ENCODE results near the gene CEBPG. TPM values are rescaled to one million over a fixed set of nuclear protein-coding genes. Genes with fewer than 3 reads are reported as not detected.

Gene CEBPG
- total RNA-seq, 4 donors from 2014 or later: 38.0 to 48.3 (median 43.1) TPM

DNA sequence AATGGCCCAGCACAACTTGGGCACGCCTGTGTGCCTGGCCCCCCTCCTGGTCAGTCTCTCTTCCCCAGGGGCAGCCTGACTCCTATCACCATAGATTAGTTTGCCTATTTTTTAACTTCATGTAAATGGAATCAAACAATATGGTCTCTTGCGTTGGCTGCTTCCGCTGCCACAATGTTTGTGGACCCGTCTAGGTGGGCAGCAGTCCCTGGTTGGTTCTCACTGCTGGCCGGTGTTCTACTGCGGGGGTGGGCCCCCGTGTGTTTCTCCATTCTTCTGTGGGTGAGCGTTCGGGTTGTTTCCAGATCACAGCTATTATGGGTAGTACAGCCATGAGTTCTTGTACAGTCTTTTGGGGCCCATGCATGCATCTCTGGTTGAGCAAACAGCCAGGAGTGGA lies 47.3 kb downstream of the CEBPG start:
- TF ChIP-seq, protein P1, sequence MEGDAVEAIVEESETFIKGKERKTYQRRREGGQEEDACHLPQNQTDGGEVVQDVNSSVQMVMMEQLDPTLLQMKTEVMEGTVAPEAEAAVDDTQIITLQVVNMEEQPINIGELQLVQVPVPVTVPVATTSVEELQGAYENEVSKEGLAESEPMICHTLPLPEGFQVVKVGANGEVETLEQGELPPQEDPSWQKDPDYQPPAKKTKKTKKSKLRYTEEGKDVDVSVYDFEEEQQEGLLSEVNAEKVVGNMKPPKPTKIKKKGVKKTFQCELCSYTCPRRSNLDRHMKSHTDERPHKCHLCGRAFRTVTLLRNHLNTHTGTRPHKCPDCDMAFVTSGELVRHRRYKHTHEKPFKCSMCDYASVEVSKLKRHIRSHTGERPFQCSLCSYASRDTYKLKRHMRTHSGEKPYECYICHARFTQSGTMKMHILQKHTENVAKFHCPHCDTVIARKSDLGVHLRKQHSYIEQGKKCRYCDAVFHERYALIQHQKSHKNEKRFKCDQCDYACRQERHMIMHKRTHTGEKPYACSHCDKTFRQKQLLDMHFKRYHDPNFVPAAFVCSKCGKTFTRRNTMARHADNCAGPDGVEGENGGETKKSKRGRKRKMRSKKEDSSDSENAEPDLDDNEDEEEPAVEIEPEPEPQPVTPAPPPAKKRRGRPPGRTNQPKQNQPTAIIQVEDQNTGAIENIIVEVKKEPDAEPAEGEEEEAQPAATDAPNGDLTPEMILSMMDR (IDR thresholded peaks at IDR 0.05): no peak
- TF ChIP-seq POLR2A (IDR thresholded peaks at IDR 0.05): no peak
- intact Hi-C loops (cut with DNase I; ENCODE audit: low total_unique reads): no loop called here
- H3K4me3 ChIP-seq (ENCODE audit: low read depth, poor library complexity, severe bottlenecking): no peak overlapping the region
- no peak for DNase-seq (ENCODE audit: low spot score in 2 of 2)
- WGBS, 2 donors: 92 to 93% methylated on average over 9 of the region's 9 CpGs

- WGBS, 2 donors: 94 to 97% methylated on average over 7 of the region's 7 CpGs
- intact Hi-C loops (cut with DNase I; ENCODE audit: low total_unique reads): no loop called here
- H3K4me3 ChIP-seq (ENCODE audit: low read depth, poor library complexity, severe bottlenecking): no peak overlapping the region
- no peak for TF ChIP-seq POLR2A (IDR thresholded peaks at IDR 0.05)
- TF ChIP-seq, protein P1 (IDR thresholded peaks at IDR 0.05): no peak
- no peak for DNase-seq (ENCODE audit: low spot score in 2 of 2)
Observed at GRCh38 chr19:33421368-33421767, 47.9 kb downstream of the CEBPG start.

DNA sequence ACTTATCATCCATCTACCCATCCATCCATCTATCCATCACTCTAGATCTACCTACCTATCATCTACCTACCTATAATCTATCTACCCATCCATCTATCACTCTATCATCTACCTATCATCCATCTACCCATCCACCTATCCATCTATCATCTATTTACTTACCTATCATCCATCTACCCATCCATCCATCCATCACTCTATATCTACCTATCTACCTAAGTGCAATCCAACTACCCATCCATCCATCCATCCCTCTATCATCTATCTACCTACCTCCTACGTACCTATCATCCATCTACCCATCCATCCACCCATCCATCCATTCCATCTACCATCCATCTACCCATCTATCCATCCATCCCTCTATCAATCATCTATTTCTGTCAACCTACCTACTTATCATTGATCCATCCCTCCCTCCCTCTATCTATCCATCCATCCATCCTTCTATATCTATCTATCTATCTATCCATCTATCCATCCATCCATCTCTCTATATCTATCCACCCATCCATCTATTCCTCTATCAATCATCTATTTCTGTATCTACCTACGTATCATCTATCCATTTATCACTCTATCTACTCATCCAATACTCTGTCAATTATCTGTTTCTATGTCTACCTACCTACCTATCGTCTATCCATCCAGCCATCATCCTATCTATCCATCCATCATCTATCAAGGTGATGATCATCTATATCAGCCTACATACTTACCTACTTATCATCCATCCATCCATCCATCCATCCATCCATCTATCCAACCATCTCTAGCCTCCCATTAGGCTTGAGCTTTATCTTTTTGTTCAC lies 49.1 kb downstream of the CEBPG start:
- 93 to 96% methylated on average over 3 of the region's 3 CpGs for WGBS, 2 donors
- TF ChIP-seq, protein P1 (IDR thresholded peaks at IDR 0.05): no peak
- no peak for TF ChIP-seq POLR2A (IDR thresholded peaks at IDR 0.05)

DNA sequence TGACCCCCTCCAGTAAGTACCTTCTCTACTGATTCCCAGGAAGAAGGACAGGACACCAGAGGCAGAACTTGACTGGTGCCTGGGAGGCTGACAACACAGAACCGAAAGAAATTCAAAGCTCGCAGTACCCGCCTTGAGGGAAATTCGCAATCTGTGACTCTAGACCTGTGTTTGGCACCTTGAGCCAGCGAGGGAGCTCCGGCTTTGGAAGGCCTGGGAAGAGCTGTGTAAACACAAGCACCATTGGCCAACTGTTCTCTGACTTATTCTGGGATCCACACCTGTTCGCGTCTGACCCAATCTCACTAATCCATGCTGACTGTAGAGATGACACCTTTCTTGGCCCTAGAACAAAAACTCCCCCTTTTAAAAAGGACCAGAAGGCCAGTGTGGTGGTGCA lies 50.7 kb downstream of the CEBPG start:
- TF ChIP-seq POLR2A (IDR thresholded peaks at IDR 0.05): no peak
- TF ChIP-seq, protein P1 (IDR thresholded peaks at IDR 0.05): no peak
- 95 to 96% methylated on average over 8 of the region's 8 CpGs for WGBS, 2 donors
- intact Hi-C loops (cut with DNase I; ENCODE audit: low total_unique reads): no loop called here
- H3K4me3 ChIP-seq (ENCODE audit: low read depth, poor library complexity, severe bottlenecking): no peak overlapping the region
- DNase-seq (ENCODE audit: low spot score in 2 of 2): no peak

More for the DNA sequence above, 49.1 kb downstream of the CEBPG start:
- intact Hi-C loops (cut with DNase I; ENCODE audit: low total_unique reads): no loop called here
- H3K4me3 ChIP-seq (ENCODE audit: low read depth, poor library complexity, severe bottlenecking): no peak overlapping the region
- DNase-seq (ENCODE audit: low spot score in 2 of 2): no peak

DNA sequence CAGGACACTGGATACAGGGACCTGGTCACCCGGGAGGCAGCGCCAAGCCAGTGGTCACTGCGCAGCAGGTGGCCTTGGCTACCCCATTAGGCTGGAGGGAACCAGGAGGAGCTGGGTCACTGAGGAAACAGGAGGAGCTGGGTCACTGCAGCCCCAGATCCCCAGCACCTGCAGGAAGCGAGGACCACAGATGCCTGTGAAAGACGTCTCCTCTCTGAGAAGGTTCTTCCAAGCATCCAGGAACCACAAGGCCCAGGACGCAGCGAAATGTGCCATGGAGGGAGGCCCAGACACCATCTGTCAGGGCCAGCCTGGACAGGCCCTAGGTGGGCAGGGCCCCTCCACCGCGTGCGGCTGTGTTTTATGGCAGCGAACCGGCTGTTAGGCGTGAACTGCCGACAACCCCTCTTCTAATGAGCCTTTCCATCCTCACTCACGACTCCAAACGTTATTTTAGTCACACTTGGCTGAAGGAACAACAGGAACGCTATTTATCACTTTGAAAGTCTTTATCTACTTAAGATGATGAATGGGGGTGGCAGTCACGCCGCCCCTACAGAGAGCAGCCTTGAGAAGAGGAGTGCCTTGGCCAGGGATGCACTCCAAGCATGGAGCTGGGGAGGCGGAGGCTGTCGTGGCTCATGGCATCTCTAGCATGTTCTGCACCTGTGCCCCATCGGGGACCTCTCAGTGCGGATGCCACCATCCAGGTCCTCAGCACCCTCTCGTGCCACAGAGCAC lies 53.3 kb downstream of the CEBPG start:
- DNase-seq (ENCODE audit: low spot score in 2 of 2): no peak
- intact Hi-C loops (cut with DNase I; ENCODE audit: low total_unique reads): no loop called here
- no peak overlapping the region for H3K4me3 ChIP-seq (ENCODE audit: low read depth, poor library complexity, severe bottlenecking)
- TF ChIP-seq POLR2A (IDR thresholded peaks at IDR 0.05): no peak
- TF ChIP-seq, protein P1 (IDR thresholded peaks at IDR 0.05): no peak
- 71 to 74% methylated on average over 24 of the region's 24 CpGs for WGBS, 2 donors
